Measurements from ENCODE around the gene TOR1AIP2. TPM values are rescaled to one million over a fixed set of nuclear protein-coding genes. Genes with fewer than 3 reads are reported as not detected.

The TOR1AIP2 gene
- polyA plus RNA-seq, 1 of the 3 experiments (the other 2 are of a cell fraction) = 12.7 TPM

DNA sequence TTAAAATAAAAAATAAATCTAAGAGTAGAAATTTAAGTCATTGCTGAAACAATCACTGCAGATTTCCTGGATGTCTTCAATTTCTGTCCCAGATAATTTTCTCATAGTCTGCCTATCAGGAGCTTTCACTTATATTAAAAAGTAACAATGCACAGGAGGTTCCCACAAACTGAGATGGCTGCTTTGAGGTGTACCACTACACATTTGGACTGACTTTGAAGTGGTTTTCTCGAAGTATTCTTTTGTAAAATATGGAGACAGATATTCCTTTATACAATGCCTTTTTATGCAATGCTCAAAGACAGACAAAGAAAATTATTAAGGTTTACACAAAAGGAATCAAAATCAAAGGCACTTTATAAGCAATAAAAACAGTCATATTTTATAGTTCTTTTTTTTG, 24.5 kb downstream of the TOR1AIP2 start:
- Histone ChIP-seq H3K79me2 (ENCODE audit: insufficient read depth) (peaks cover 4% of the 10 kb centered on the region), H3K4me1 (ENCODE audit: control insufficient read depth in 1 of 2, insufficient read depth in 2 of 2, low read depth in 1 of 2, low read length in 1 of 2) (no peaks in the 10 kb centered on the region), H3K9me3 (no peaks in the 10 kb centered on the region), H3K9ac (no peak overlapping the region), H3K27me3 (ENCODE audit: insufficient read depth) (no peaks in the 10 kb centered on the region), H3K36me3 (replicated peaks in 1 of 2; ENCODE audit: control insufficient read depth in 1 of 2, insufficient read depth in 2 of 2, low read length in 1 of 2) (peaks cover 72 to 80% of the 10 kb centered on the region in 2 experiments), H2AFZ (ENCODE audit: low read depth) (no peak overlapping the region), H3K27ac (ENCODE audit: low read depth in 2 of 2, low read length in 1 of 2) (no peak overlapping the region), H3K4me2 (no peak overlapping the region), H3K4me3 (ENCODE audit: low read depth in 2 of 2, low read length in 1 of 2) (no peak overlapping the region), H3F3A (replicated peaks; ENCODE audit: insufficient read depth) (peaks cover 6% of the 10 kb centered on the region), H3K9me2 (no peaks in the 10 kb centered on the region), H4K20me1 (ENCODE audit: insufficient read depth) (no peaks in the 10 kb centered on the region)
- 88% methylated on average over 1 of the region's 1 CpG for WGBS (ENCODE audit: low lambda C conversion rate)
- DNase-seq = no peak
- ChIA-PET POLR2A (no interaction called here), CTCF (interaction anchor here (1.1 to 1.7 kb wide), 3 partner anchors 15 to 38 kb away, joined by 3 to 7 read pairs (median 5); no protein-coding TSS in a partner anchor)
- TF ChIP-seq, protein P1, sequence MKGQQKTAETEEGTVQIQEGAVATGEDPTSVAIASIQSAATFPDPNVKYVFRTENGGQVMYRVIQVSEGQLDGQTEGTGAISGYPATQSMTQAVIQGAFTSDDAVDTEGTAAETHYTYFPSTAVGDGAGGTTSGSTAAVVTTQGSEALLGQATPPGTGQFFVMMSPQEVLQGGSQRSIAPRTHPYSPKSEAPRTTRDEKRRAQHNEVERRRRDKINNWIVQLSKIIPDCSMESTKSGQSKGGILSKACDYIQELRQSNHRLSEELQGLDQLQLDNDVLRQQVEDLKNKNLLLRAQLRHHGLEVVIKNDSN (IDR thresholded peaks at IDR 0.05; ENCODE audit: borderline replicate concordance, low read depth) = no peak
- TF ChIP-seq EP300 (IDR thresholded peaks at IDR 0.05; ENCODE audit: borderline replicate concordance in 1 of 2, low read depth in 1 of 2, low read length in 1 of 2) = no peak
- no peak for TF ChIP-seq RFX5 (IDR thresholded peaks at IDR 0.05; ENCODE audit: low read length)
- TF ChIP-seq, protein P2, sequence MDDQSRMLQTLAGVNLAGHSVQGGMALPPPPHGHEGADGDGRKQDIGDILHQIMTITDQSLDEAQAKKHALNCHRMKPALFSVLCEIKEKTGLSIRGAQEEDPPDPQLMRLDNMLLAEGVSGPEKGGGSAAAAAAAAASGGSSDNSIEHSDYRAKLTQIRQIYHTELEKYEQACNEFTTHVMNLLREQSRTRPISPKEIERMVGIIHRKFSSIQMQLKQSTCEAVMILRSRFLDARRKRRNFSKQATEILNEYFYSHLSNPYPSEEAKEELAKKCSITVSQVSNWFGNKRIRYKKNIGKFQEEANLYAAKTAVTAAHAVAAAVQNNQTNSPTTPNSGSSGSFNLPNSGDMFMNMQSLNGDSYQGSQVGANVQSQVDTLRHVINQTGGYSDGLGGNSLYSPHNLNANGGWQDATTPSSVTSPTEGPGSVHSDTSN (IDR thresholded peaks at IDR 0.05) = no peak
- TF ChIP-seq, protein P3, sequence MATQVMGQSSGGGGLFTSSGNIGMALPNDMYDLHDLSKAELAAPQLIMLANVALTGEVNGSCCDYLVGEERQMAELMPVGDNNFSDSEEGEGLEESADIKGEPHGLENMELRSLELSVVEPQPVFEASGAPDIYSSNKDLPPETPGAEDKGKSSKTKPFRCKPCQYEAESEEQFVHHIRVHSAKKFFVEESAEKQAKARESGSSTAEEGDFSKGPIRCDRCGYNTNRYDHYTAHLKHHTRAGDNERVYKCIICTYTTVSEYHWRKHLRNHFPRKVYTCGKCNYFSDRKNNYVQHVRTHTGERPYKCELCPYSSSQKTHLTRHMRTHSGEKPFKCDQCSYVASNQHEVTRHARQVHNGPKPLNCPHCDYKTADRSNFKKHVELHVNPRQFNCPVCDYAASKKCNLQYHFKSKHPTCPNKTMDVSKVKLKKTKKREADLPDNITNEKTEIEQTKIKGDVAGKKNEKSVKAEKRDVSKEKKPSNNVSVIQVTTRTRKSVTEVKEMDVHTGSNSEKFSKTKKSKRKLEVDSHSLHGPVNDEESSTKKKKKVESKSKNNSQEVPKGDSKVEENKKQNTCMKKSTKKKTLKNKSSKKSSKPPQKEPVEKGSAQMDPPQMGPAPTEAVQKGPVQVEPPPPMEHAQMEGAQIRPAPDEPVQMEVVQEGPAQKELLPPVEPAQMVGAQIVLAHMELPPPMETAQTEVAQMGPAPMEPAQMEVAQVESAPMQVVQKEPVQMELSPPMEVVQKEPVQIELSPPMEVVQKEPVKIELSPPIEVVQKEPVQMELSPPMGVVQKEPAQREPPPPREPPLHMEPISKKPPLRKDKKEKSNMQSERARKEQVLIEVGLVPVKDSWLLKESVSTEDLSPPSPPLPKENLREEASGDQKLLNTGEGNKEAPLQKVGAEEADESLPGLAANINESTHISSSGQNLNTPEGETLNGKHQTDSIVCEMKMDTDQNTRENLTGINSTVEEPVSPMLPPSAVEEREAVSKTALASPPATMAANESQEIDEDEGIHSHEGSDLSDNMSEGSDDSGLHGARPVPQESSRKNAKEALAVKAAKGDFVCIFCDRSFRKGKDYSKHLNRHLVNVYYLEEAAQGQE (IDR thresholded peaks at IDR 0.05; ENCODE audit: low read depth, low read length) = no peak
- TF ChIP-seq, protein P4, sequence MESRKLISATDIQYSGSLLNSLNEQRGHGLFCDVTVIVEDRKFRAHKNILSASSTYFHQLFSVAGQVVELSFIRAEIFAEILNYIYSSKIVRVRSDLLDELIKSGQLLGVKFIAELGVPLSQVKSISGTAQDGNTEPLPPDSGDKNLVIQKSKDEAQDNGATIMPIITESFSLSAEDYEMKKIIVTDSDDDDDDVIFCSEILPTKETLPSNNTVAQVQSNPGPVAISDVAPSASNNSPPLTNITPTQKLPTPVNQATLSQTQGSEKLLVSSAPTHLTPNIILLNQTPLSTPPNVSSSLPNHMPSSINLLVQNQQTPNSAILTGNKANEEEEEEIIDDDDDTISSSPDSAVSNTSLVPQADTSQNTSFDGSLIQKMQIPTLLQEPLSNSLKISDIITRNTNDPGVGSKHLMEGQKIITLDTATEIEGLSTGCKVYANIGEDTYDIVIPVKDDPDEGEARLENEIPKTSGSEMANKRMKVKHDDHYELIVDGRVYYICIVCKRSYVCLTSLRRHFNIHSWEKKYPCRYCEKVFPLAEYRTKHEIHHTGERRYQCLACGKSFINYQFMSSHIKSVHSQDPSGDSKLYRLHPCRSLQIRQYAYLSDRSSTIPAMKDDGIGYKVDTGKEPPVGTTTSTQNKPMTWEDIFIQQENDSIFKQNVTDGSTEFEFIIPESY (IDR thresholded peaks at IDR 0.05; ENCODE audit: borderline replicate concordance, low read depth) = no peak
- TF ChIP-seq GATA2 (CRISPR knock-in tag; IDR thresholded peaks at IDR 0.05) = no peak
- TF ChIP-seq RCOR1 (IDR thresholded peaks at IDR 0.05; ENCODE audit: low read length) = no peak
- TF ChIP-seq, protein P5, sequence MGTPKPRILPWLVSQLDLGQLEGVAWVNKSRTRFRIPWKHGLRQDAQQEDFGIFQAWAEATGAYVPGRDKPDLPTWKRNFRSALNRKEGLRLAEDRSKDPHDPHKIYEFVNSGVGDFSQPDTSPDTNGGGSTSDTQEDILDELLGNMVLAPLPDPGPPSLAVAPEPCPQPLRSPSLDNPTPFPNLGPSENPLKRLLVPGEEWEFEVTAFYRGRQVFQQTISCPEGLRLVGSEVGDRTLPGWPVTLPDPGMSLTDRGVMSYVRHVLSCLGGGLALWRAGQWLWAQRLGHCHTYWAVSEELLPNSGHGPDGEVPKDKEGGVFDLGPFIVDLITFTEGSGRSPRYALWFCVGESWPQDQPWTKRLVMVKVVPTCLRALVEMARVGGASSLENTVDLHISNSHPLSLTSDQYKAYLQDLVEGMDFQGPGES (IDR thresholded peaks at IDR 0.05; ENCODE audit: low read depth, low read length) = no peak
- no peak for TF ChIP-seq TEAD4 (IDR thresholded peaks at IDR 0.05; ENCODE audit: borderline replicate concordance, insufficient read depth)
- TF ChIP-seq YY1 (IDR thresholded peaks at IDR 0.05; ENCODE audit: low read depth) = no peak
- no peak for TF ChIP-seq CHD2 (IDR thresholded peaks at IDR 0.05; ENCODE audit: low read length, partially characterized antibody)
- TF ChIP-seq RXRA (IDR thresholded peaks at IDR 0.05; ENCODE audit: borderline replicate concordance, low read depth) = no peak
- TF ChIP-seq, protein P6, sequence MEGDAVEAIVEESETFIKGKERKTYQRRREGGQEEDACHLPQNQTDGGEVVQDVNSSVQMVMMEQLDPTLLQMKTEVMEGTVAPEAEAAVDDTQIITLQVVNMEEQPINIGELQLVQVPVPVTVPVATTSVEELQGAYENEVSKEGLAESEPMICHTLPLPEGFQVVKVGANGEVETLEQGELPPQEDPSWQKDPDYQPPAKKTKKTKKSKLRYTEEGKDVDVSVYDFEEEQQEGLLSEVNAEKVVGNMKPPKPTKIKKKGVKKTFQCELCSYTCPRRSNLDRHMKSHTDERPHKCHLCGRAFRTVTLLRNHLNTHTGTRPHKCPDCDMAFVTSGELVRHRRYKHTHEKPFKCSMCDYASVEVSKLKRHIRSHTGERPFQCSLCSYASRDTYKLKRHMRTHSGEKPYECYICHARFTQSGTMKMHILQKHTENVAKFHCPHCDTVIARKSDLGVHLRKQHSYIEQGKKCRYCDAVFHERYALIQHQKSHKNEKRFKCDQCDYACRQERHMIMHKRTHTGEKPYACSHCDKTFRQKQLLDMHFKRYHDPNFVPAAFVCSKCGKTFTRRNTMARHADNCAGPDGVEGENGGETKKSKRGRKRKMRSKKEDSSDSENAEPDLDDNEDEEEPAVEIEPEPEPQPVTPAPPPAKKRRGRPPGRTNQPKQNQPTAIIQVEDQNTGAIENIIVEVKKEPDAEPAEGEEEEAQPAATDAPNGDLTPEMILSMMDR (IDR thresholded peaks at IDR 0.05) = no peak

All from SK-N-SH (cell line).